Hindlimb muscle (tissue), 1 donor: ENCODE data around the gene FNBP1L. TPM values are rescaled to one million over a fixed set of nuclear protein-coding genes. Genes with fewer than 3 reads are reported as not detected.
"Not testable (repeated sequence)": the region's sequence is repeated elsewhere in the genome, so short reads cannot be mapped to it uniquely, and the experiment has no call there.

ENCODE experiments used
- DNase-seq: peaks from one replicate; pipeline ENCODE4 v3.0.0-alpha.2; 2013
- polyA plus RNA-seq: library from polyadenylated mRNA; unstranded; fragments of 120-200 nt; gene quantifications from one replicate; pipeline ENCODE4 v1.2.1, GENCODE V29; 2013; ENCODE audit not compliant: insufficient read length

The FNBP1L gene
- polyA plus RNA-seq, 1 donor = 44.1 TPM

GRCh38 chr1:93443454-93443853 lies 4.5 kb upstream of the FNBP1L start:
- no peak for DNase-seq

GRCh38 chr1:93446837-93447451 lies 974 bp upstream of the FNBP1L start:
- no peak for DNase-seq

GRCh38 chr1:93448292-93448982 lies 519 bp downstream of the FNBP1L start:
- DNase-seq = peak; percentile 59

GRCh38 chr1:93448983-93449804 lies 1.3 kb downstream of the FNBP1L start:
- DNase-seq = no peak

- DNase-seq = no peak
Observed at GRCh38 chr1:93450321-93450720, 2.4 kb downstream of the FNBP1L start.

GRCh38 chr1:93453911-93454310 lies 6.0 kb downstream of the FNBP1L start:
- DNase-seq = no peak

GRCh38 chr1:93459126-93459525 lies 11.2 kb downstream of the FNBP1L start:
- DNase-seq = no peak

GRCh38 chr1:93461236-93461635 lies 13.3 kb downstream of the FNBP1L start:
- DNase-seq = no peak

GRCh38 chr1:93463960-93464359 lies 16.0 kb downstream of the FNBP1L start:
- no peak for DNase-seq

- DNase-seq = not testable (repeated sequence)
Observed at GRCh38 chr1:93465371-93466082, 17.6 kb downstream of the FNBP1L start.

- no peak for DNase-seq
Observed at GRCh38 chr1:93467606-93468005, 19.7 kb downstream of the FNBP1L start.

- DNase-seq = no peak
Observed at GRCh38 chr1:93468662-93469061, 20.7 kb downstream of the FNBP1L start.

- not testable (repeated sequence) for DNase-seq
Observed at GRCh38 chr1:93469223-93469622, 21.3 kb downstream of the FNBP1L start.

GRCh38 chr1:93471284-93471683 lies 23.4 kb downstream of the FNBP1L start:
- DNase-seq = no peak

GRCh38 chr1:93471911-93472310 lies 24.0 kb downstream of the FNBP1L start:
- DNase-seq = no peak

GRCh38 chr1:93474321-93474720 lies 26.4 kb downstream of the FNBP1L start:
- DNase-seq = no peak

- no peak for DNase-seq
Observed at GRCh38 chr1:93475681-93476080, 27.8 kb downstream of the FNBP1L start.

- not testable (repeated sequence) for DNase-seq
Observed at GRCh38 chr1:93479133-93479745, 31.3 kb downstream of the FNBP1L start.

- DNase-seq = not testable (repeated sequence)
Observed at GRCh38 chr1:93481899-93482298, 34.0 kb downstream of the FNBP1L start.

GRCh38 chr1:93483200-93483599 lies 35.3 kb downstream of the FNBP1L start:
- no peak for DNase-seq

- DNase-seq = no peak
Observed at GRCh38 chr1:93483606-93484005, 35.7 kb downstream of the FNBP1L start.

- no peak for DNase-seq
Observed at GRCh38 chr1:93488207-93488606, 40.3 kb downstream of the FNBP1L start.
